VCaP (cell line): ENCODE data around the gene WDR6.

ENCODE experiments used
- H3K27ac ChIP-seq: fragments of 450-650 bp; 2 replicates; pipeline ENCODE4 v1.5.1; 2017
- CTCF ChIP-seq: fragments of 450-650 bp; conservative IDR thresholded peaks from 2 replicates; pipeline ENCODE4 v1.5.1; 2017; ENCODE audit warnings: mild to moderate bottlenecking, moderate library complexity

WDR6 gene

DNA sequence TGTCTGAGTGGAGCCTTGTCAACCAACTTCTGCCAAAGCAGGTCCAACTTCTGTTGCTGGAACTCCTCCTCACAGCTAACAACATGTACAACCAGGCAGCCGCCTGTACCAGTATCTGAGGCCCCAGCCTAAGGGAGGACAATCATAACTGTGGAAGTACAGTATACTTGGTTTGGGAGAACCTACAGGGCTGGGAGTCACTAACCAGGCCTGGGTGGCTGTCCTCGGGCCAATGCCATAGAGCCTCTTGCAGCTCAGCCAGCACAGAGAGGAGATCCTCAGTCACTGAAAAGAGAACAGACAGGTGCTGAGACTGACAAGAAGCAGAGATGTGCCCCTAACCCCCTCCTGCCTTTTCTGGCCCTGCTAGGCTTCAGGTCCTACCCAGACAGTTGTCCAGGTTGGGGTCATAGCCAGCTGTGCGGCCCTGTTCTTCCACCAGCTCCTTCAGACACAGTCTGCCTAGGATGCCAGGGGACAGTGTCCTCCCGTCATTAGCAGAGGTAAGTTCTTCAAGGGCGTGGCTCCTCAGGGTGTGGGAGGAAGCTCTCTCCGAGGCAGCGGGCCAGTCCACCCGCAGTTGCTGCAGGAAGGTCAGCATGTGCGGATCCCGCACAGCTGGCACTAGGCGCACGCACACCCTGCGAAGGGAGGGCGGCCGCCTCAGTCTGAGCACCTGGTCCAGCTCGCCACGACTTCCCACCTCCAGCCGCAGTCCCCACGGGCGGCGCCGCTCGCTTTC, 10.2 kb downstream of the WDR6 start:
- no peak for TF ChIP-seq CTCF
- peak overlapping the region; percentile 99 for H3K27ac ChIP-seq

DNA sequence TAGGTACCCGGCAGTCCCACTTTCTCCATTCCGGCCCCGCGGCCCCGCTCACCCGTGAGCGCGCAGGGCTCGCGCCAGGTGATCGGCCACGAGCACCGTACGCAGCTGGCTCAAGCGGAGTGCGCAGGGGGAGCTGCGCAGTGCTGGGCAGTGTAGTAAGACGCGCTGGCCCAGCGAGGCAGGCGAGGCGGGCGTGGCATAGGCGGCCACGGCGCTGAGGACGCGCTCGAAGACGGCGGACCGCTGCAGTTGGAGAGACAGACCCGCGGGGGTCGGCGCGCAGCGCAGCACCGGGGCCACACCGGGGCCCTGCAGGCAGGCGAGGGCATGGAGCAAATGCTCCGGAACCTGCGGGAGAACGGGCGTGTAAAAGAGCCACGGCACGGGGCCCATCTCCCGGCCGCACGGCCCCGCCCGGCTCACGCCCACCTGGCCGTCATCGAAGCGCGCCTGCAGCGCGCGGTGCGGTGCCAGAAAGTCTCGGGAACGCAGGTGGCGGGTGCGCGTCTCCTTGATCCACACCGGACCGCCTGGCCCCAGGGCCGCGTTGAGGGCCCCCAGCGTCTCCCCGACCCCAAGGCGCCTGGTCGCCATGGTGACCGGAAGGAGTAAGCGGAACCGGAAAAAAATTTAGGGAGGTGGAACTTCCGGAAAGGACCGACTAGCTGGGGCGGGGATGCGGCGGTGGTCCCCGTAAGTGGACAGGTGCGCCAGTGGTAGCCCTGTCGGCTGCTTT, 10.9 kb downstream of the WDR6 start, which contains the start of gene DALRD3:
DALRD3 (minus strand) TSS at position 610 of the 736 bp plus-strand sequence; CDS start at position 594, 16 bp downstream.
- H3K27ac ChIP-seq, result peak within 1 kb of the TSS; percentile 99
- no peak for TF ChIP-seq CTCF

DNA sequence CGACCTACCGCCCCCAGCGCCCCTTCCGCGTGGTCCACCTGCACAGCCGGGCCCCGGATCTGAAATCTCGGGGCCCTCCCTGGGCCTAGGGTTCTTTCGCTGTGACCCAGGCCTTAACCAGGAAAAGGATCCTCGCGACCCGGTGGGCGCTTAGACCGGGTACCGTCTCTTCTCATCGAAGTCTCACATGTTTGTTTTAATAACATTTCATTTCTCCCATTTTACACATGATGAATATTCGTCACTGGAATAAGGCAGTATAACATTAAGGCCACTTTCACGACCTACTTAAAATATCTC, 11.5 kb downstream of the WDR6 start:
- H3K27ac ChIP-seq, result peak overlapping the region; percentile 99
- TF ChIP-seq CTCF, result no peak

DNA sequence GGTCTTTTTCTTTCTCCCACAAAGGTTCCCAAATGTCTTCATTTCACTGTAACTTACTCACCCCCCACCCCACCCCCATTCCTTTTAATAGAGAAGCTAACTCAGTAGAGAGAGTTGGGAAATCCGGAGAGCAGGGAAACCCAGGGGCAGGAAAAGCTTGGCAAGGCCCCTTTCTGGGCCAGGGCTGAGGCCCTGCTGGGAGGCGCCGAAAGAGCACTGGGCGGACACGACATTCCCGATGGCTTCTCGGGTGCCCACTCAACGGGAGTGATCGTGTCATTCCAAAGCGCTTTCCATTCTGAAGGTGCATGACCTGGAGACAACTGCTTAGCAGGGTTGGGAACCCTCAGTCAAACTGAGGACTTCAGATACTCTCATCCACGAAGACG, 12.7 kb downstream of the WDR6 start:
- no peak for TF ChIP-seq CTCF
- peak overlapping the region; percentile 99 for H3K27ac ChIP-seq

- no peak for TF ChIP-seq CTCF
- peak overlapping the region; percentile 99 for H3K27ac ChIP-seq
Measured at GRCh38 chr3:49020330-49021212, 13.4 kb downstream of the WDR6 start.

- TF ChIP-seq CTCF, result 0 out of 2 replicates have a peak, but pooled peaks have one; percentile 5
- peak overlapping the region; percentile 99 for H3K27ac ChIP-seq
Measured at GRCh38 chr3:49021213-49021812, 14.1 kb downstream of the WDR6 start.
